GM23248 (cell line): ENCODE data around the gene NEGR1. TPM values are rescaled to one million over a fixed set of nuclear protein-coding genes. Genes with fewer than 3 reads are reported as not detected.

Experiments used
- DNase-seq: peaks from one replicate; pipeline ENCODE4 v3.0.0-alpha.2; 2015
- H2AFZ ChIP-seq: fragments of 200-600 bp; sonication (generic); 2 replicates; pipeline ENCODE4 v1.6.1; 2016; ENCODE audit warnings: antibody characterized with exemption
- H3F3A ChIP-seq: fragments of 200-600 bp; sonication (generic); 2 replicates; pipeline ENCODE4 v1.6.1; 2016; ENCODE audit warnings: mild to moderate bottlenecking, antibody characterized with exemption, mixed run types; ENCODE audit not compliant: insufficient read depth
- H3K27ac ChIP-seq: fragments of 200-600 bp; sonication (generic); 2 replicates; pipeline ENCODE4 v1.5.1; 2016; ENCODE audit warnings: mild to moderate bottlenecking
- H3K27me3 ChIP-seq: fragments of 200-600 bp; sonication (generic); replicated peaks from 2 replicates; pipeline ENCODE4 v1.6.1; 2016; ENCODE audit warnings: mild to moderate bottlenecking; ENCODE audit not compliant: insufficient read depth
- H3K36me3 ChIP-seq: fragments of 200-600 bp; sonication (generic); 2 replicates; pipeline ENCODE4 v1.6.1; 2016; ENCODE audit warnings: low read depth, mild to moderate bottlenecking
- H3K4me1 ChIP-seq: fragments of 200-600 bp; sonication (generic); 2 replicates; pipeline ENCODE4 v1.6.1; 2016; ENCODE audit warnings: mild to moderate bottlenecking; ENCODE audit not compliant: insufficient read depth
- H3K4me2 ChIP-seq: fragments of 200-600 bp; sonication (generic); one replicate; pipeline ENCODE4 v1.6.1; 2016; ENCODE audit warnings: mild to moderate bottlenecking; ENCODE audit not compliant: unreplicated experiment
- H3K4me3 ChIP-seq: fragments of 200-600 bp; sonication (generic); 2 replicates; pipeline ENCODE4 v1.5.1; 2016; ENCODE audit warnings: mild to moderate bottlenecking
- H3K79me2 ChIP-seq: fragments of 200-600 bp; sonication (generic); 2 replicates; pipeline ENCODE4 v1.6.1; 2016; ENCODE audit warnings: mild to moderate bottlenecking; ENCODE audit not compliant: insufficient read depth
- H3K9ac ChIP-seq: fragments of 200-600 bp; sonication (generic); 2 replicates; pipeline ENCODE4 v1.6.1; 2016; ENCODE audit warnings: mild to moderate bottlenecking
- H3K9me2 ChIP-seq: fragments of 200-600 bp; sonication (generic); 2 replicates; pipeline ENCODE4 v1.6.1; 2016; ENCODE audit warnings: mixed run types, mild to moderate bottlenecking, moderate library complexity; ENCODE audit not compliant: insufficient read depth
- H3K9me3 ChIP-seq: fragments of 200-600 bp; sonication (generic); one replicate; pipeline ENCODE4 v1.6.1; 2017; ENCODE audit warnings: low read depth
- H4K20me1 ChIP-seq: fragments of 200-600 bp; sonication (generic); 2 replicates; pipeline ENCODE4 v1.6.0; 2016; ENCODE audit not compliant: insufficient read depth
- EZH2 ChIP-seq: fragments of 200-600 bp; sonication (generic); IDR thresholded peaks from 2 replicates; pipeline ENCODE4 v1.6.1; 2018; ENCODE audit warnings: antibody characterized with exemption, mild to moderate bottlenecking; ENCODE audit not compliant: insufficient read depth, poor library complexity, severe bottlenecking
- EZH2phosphoT487 ChIP-seq: fragments of 200-600 bp; sonication (generic); IDR thresholded peaks from 2 replicates; pipeline ENCODE4 v1.6.1; 2018; ENCODE audit warnings: antibody characterized with exemption, moderate library complexity, mild to moderate bottlenecking, low read depth; ENCODE audit not compliant: insufficient read depth
- WGBS, 2 experiments: methylation state at CpG; one replicate each; pipeline ENCODE4 v1.1.6; 2015 to 2017; ENCODE audit warnings: low lambda C conversion rate in 2 of 2, low coverage in 1 of 2; ENCODE audit errors: missing lambda C conversion rate in 2 of 2; 5-methylcytosine and 5-hydroxymethylcytosine counted together
- in situ Hi-C: fragments of 300-500 bp; cut with MboI; formaldehyde crosslinking; loops from 2 replicates; pipeline ENCODE4 v1.15.0; 2020
- polyA plus RNA-seq: library from polyadenylated mRNA; unstranded; fragments of >200 nt; fragmentation: Nextera tagmentation; extraction: Ambion mirVana; gene quantifications from 2 replicates; pipeline ENCODE4 v1.2.1, GENCODE V29; 2016
- total RNA-seq: library from RNA; depleted of rRNA; stranded (reverse); fragments of >200 nt; shearing (Covaris generic); gene quantifications from 2 replicates; pipeline ENCODE4 v1.2.3, GENCODE V29; 2014

Gene NEGR1
- total and polyA plus RNA-seq, 2 experiments from 2014 or later: 14.3 to 15.7 TPM

DNA sequence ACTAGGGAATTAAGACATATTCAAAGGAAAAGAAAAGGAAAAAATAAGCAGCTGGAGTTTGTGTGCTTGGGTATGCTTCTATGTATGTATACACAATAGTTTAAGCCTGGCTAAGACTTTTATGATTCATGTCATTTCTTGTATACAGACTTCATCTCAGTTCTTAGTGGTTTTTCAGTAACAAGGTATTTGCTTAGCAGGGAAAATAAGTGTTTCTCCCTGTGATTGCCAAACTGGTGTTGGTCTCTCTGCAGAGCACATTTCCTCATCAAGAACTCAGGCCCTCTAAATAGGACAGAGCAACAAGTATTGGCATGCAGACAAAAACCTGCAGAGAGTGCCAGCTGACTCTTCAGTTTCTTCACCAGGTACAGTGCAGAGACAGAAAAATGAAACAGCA, 717.1 kb downstream of the NEGR1 start:
- in situ Hi-C loops: no loop called here
- H3K36me3 ChIP-seq: no peaks in the 10 kb centered on the region
- no peaks in the 10 kb centered on the region for H3K9me2 ChIP-seq
- no peak overlapping the region for H3K4me3 ChIP-seq
- no peaks in the 10 kb centered on the region for H3K27me3 ChIP-seq
- no peak overlapping the region for H2AFZ ChIP-seq
- H3K9me3 ChIP-seq: no peaks in the 10 kb centered on the region
- H4K20me1 ChIP-seq: no peaks in the 10 kb centered on the region
- peaks cover 12% of the 10 kb centered on the region; the same call in 1 of the 2 replicates for H3F3A ChIP-seq
- H3K4me1 ChIP-seq: peaks cover 17% of the 10 kb centered on the region
- no peak overlapping the region for H3K9ac ChIP-seq
- no peak overlapping the region for H3K4me2 ChIP-seq
- no peaks in the 10 kb centered on the region for H3K79me2 ChIP-seq
- no peak overlapping the region for H3K27ac ChIP-seq
- TF ChIP-seq EZH2 (no peak), EZH2phosphoT487 (no peak)
- peak; percentile 4 for DNase-seq

DNA sequence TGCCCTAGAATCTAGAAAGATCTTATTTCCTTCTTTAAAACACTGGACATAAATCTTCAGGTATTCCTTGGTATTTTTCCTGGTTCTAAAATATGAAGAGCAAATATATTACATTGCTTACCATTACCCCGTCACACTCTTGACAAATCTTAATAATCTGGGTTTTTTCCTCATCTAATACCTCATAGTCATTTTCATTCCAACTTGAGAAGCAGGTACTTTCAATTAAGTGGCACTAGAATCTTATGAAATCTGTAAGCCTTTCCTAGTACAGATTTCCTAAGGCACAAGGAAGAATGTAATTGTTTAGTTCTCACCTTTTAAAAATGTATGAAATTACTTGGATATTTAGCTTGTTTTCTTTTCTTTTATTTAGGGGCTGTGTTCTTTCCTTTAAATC, 720.0 kb downstream of the NEGR1 start:
- Histone ChIP-seq H3K9me3 (no peaks in the 10 kb centered on the region), H3K4me1 (peaks cover 24% of the 10 kb centered on the region), H3K9ac (no peak overlapping the region), H2AFZ (no peak overlapping the region), H3F3A (peaks cover 12% of the 10 kb centered on the region; the same call in 1 of the 2 replicates), H4K20me1 (no peaks in the 10 kb centered on the region), H3K9me2 (no peaks in the 10 kb centered on the region), H3K79me2 (no peaks in the 10 kb centered on the region), H3K4me3 (no peak overlapping the region), H3K27me3 (no peaks in the 10 kb centered on the region), H3K4me2 (peak overlapping the region; percentile 69), H3K27ac (no peak overlapping the region), H3K36me3 (no peaks in the 10 kb centered on the region)
- 0% methylated on average over 1 of the region's 1 CpG for WGBS, 2 experiments
- no peak for TF ChIP-seq EZH2phosphoT487
- no peak for TF ChIP-seq EZH2
- in situ Hi-C loops: no loop called here
- DNase-seq: no peak

GRCh38 chr1:71561729-71562128, 720.6 kb downstream of the NEGR1 start:
- Histone ChIP-seq H3K36me3 (no peaks in the 10 kb centered on the region), H3K27me3 (no peaks in the 10 kb centered on the region), H2AFZ (no peak overlapping the region), H3K4me3 (peak overlapping the region; percentile 33), H3K4me1 (peaks cover 24% of the 10 kb centered on the region), H3K9me3 (no peaks in the 10 kb centered on the region), H3K9ac (no peak overlapping the region), H3K4me2 (peak overlapping the region; percentile 69), H3K79me2 (no peaks in the 10 kb centered on the region), H3K27ac (peak overlapping the region; percentile 19; the same call in 1 of the 2 replicates), H4K20me1 (no peaks in the 10 kb centered on the region), H3F3A (peaks cover 12% of the 10 kb centered on the region; the same call in 1 of the 2 replicates), H3K9me2 (no peaks in the 10 kb centered on the region)
- 1 to 5% methylated on average over 2 of the region's 2 CpGs for WGBS, 2 experiments
- no peak for TF ChIP-seq EZH2phosphoT487
- no peak for TF ChIP-seq EZH2
- DNase-seq: peak; percentile 79
- in situ Hi-C loops: no loop called here

DNA sequence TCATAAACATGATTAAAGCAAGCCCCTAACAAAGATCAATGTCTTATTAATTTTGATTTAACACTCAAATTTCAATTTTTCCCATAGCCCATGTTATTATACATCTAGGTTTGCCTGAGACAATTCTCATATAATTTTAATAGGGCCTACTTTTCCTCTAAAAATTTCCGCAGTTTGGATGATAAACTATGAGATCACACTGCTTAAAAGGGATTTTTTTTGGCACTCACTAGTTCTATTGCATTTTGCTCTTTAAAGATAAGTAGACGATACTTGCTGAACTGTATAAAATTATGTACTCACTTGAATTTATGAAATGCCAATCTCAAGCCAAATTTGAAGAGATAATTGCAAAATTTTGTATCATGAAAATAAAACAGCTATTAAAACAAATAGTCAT, 721.1 kb downstream of the NEGR1 start:
- Histone ChIP-seq H3K9me3 (no peaks in the 10 kb centered on the region), H3K27me3 (no peaks in the 10 kb centered on the region), H3K79me2 (no peaks in the 10 kb centered on the region), H3K9ac (no peak overlapping the region), H3K4me1 (peaks cover 24% of the 10 kb centered on the region), H3F3A (peaks cover 12% of the 10 kb centered on the region; the same call in 1 of the 2 replicates), H3K9me2 (no peaks in the 10 kb centered on the region), H2AFZ (no peak overlapping the region), H3K27ac (peak overlapping the region; percentile 19; the same call in 1 of the 2 replicates), H3K4me3 (peak overlapping the region; percentile 33), H3K4me2 (peak overlapping the region; percentile 69), H4K20me1 (no peaks in the 10 kb centered on the region), H3K36me3 (no peaks in the 10 kb centered on the region)
- in situ Hi-C loops: no loop called here
- WGBS, 2 experiments: 13 to 17% methylated on average over 2 of the region's 2 CpGs
- DNase-seq: peak; percentile 52
- TF ChIP-seq EZH2: no peak
- TF ChIP-seq EZH2phosphoT487: no peak

GRCh38 chr1:71559880-71560279, 722.5 kb downstream of the NEGR1 start:
- 96 to 98% methylated on average over 1 of the region's 1 CpG for WGBS, 2 experiments
- Histone ChIP-seq H4K20me1 (no peaks in the 10 kb centered on the region), H3K4me2 (no peak overlapping the region), H3K27ac (no peak overlapping the region), H3K79me2 (no peaks in the 10 kb centered on the region), H3K36me3 (no peaks in the 10 kb centered on the region), H3F3A (peaks cover 12% of the 10 kb centered on the region; the same call in 1 of the 2 replicates), H2AFZ (no peak overlapping the region), H3K4me1 (peaks cover 24% of the 10 kb centered on the region), H3K9me2 (no peaks in the 10 kb centered on the region), H3K9ac (no peak overlapping the region), H3K4me3 (no peak overlapping the region), H3K27me3 (no peaks in the 10 kb centered on the region), H3K9me3 (no peaks in the 10 kb centered on the region)
- TF ChIP-seq EZH2: no peak
- TF ChIP-seq EZH2phosphoT487: no peak
- no peak for DNase-seq
- in situ Hi-C loops: no loop called here
